ENCODE data around the gene ZFY. TPM values are rescaled to one million over a fixed set of nuclear protein-coding genes. Genes with fewer than 3 reads are reported as not detected.

ZFY gene
- total and polyA plus RNA-seq, 2 donors (not counting 1 experiment from before 2014, with no cell fraction given): 30.2 TPM; not detected in 1

GRCh38 chrY:2955561-2955960 lies 20.4 kb downstream of the ZFY start:
- H3K27me3 Mint-ChIP-seq: no peaks in the 10 kb centered on the region
- Histone ChIP-seq H2AFZ (ENCODE audit: insufficient read depth, low read depth, low read length, poor library complexity, severe bottlenecking) (no peak overlapping the region), H3K4me1 (ENCODE audit: control insufficient read depth in 2 of 2, insufficient read depth in 2 of 2, low read length in 2 of 2) (no peaks in the 10 kb centered on the region), H3K4me2 (replicated peaks; ENCODE audit: low read depth, low read length, poor library complexity, severe bottlenecking) (no peak overlapping the region), H3K27me3 (replicated peaks in 1 of 4; ENCODE audit: control extremely low read depth in 1 of 4, control insufficient read depth in 3 of 4, insufficient read depth in 4 of 4, low read length in 3 of 4) (no peaks in the 10 kb centered on the region), H3K79me2 (ENCODE audit: control insufficient read depth, insufficient read depth, low read length) (no peaks in the 10 kb centered on the region), H3K9ac (ENCODE audit: low read length) (no peak overlapping the region), H3K9me3 (ENCODE audit: control extremely low read depth in 1 of 3, control insufficient read depth in 2 of 3, insufficient read depth in 1 of 3, low read length in 2 of 3) (no peaks in the 10 kb centered on the region), H3K27ac (ENCODE audit: low read length in 2 of 2) (no peak overlapping the region), H4K20me1 (ENCODE audit: control insufficient read depth, insufficient read depth, low read length, poor library complexity, severe bottlenecking) (no peaks in the 10 kb centered on the region), H3K36me3 (replicated peaks in 1 of 2; ENCODE audit: control extremely low read depth in 1 of 2, control insufficient read depth in 1 of 2, extremely low read depth in 1 of 2, insufficient read depth in 2 of 2, low read length in 1 of 2) (peaks cover 0 to 14% of the 10 kb centered on the region in 2 experiments), H3K4me3 (ENCODE audit: control extremely low read depth in 1 of 5, extremely low read depth in 1 of 5, insufficient read depth in 1 of 5, low read depth in 2 of 5, low read length in 4 of 5) (no peak overlapping the region)
- H3K27ac Mint-ChIP-seq: peak overlapping the region; percentile 10
- no peak overlapping the region for H3K4me3 Mint-ChIP-seq
- peaks cover 24% of the 10 kb centered on the region for H3K4me1 Mint-ChIP-seq
- H3K9me3 Mint-ChIP-seq (ENCODE audit: insufficient read depth): no peaks in the 10 kb centered on the region
- no CpG with 5 or more reads among the region's 3 CpGs for WGBS (ENCODE audit: insufficient coverage)
- DNase-seq (no peak), ATAC-seq (ENCODE audit: low read depth) (no peak)
- intact Hi-C loops (cut with micrococcal nuclease): no loop called here
- CTCF ChIA-PET: no interaction called here
- TF ChIP-seq EZH2 (IDR thresholded peaks at IDR 0.05; ENCODE audit: borderline replicate concordance, insufficient read depth, low read depth, low read length, poor library complexity, severe bottlenecking) (no peak), CTCF (IDR thresholded peaks at IDR 0.05) (no peak)
- POLR2A ChIA-PET: no interaction called here

DNA sequence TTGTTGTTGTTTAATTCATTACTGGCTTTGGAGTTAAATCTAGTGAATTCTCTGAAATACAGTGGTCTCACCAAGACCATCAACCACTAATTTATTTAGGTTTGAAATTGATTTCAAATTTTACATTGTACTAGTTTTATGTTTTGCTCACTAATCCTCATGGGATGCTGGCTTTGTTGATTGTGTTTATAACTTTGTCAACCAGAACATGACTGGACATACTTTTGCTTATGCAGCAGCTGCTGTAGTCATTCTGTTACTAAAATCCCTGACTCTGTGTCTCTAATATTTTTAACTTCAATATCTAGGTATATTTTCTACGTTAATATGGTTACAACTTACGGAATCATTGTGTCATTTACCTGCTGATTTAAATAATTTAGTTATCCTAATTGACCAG lies 26.9 kb downstream of the ZFY start:
- no peak overlapping the region for H3K27ac ChIP-seq (ENCODE audit: low read length in 2 of 2)
- WGBS (ENCODE audit: insufficient coverage): no CpG with 5 or more reads among the region's 2 CpGs
- H3K9me3 ChIP-seq (ENCODE audit: control extremely low read depth in 1 of 3, control insufficient read depth in 2 of 3, insufficient read depth in 1 of 3, low read length in 2 of 3): no peaks in the 10 kb centered on the region
- H3K36me3 ChIP-seq (replicated peaks in 1 of 2; ENCODE audit: control extremely low read depth in 1 of 2, control insufficient read depth in 1 of 2, extremely low read depth in 1 of 2, insufficient read depth in 2 of 2, low read length in 1 of 2): peaks cover 0 to 21% of the 10 kb centered on the region in 2 experiments
- no peak for TF ChIP-seq CTCF (IDR thresholded peaks at IDR 0.05)
- H2AFZ ChIP-seq (ENCODE audit: insufficient read depth, low read depth, low read length, poor library complexity, severe bottlenecking): no peak overlapping the region
- H3K27me3 ChIP-seq (replicated peaks in 1 of 4; ENCODE audit: control extremely low read depth in 1 of 4, control insufficient read depth in 3 of 4, insufficient read depth in 4 of 4, low read length in 3 of 4): no peaks in the 10 kb centered on the region
- no peaks in the 10 kb centered on the region for H4K20me1 ChIP-seq (ENCODE audit: control insufficient read depth, insufficient read depth, low read length, poor library complexity, severe bottlenecking)
- no peak for ATAC-seq (ENCODE audit: low read depth)
- CTCF ChIA-PET: no interaction called here
- no peak overlapping the region for H3K4me2 ChIP-seq (replicated peaks; ENCODE audit: low read depth, low read length, poor library complexity, severe bottlenecking)
- intact Hi-C loops (cut with micrococcal nuclease): no loop called here
- H3K9ac ChIP-seq (ENCODE audit: low read length): no peak overlapping the region
- no peak overlapping the region for H3K4me3 Mint-ChIP-seq
- no peak overlapping the region for H3K27ac Mint-ChIP-seq
- POLR2A ChIA-PET: no interaction called here
- H3K9me3 Mint-ChIP-seq (ENCODE audit: insufficient read depth): no peaks in the 10 kb centered on the region
- H3K27me3 Mint-ChIP-seq: no peaks in the 10 kb centered on the region
- H3K4me1 Mint-ChIP-seq: peaks cover 13% of the 10 kb centered on the region
- no peak for DNase-seq
- no peak overlapping the region for H3K4me3 ChIP-seq (ENCODE audit: control extremely low read depth in 1 of 5, extremely low read depth in 1 of 5, insufficient read depth in 1 of 5, low read depth in 2 of 5, low read length in 4 of 5)
- H3K79me2 ChIP-seq (ENCODE audit: control insufficient read depth, insufficient read depth, low read length): no peaks in the 10 kb centered on the region
- H3K4me1 ChIP-seq (ENCODE audit: control insufficient read depth in 2 of 2, insufficient read depth in 2 of 2, low read length in 2 of 2): no peaks in the 10 kb centered on the region

All from B cell (primary cell).